Measurements from ENCODE around the gene IL18R1. TPM values are rescaled to one million over a fixed set of nuclear protein-coding genes. Genes with fewer than 3 reads are reported as not detected.

The IL18R1 gene
- total and polyA plus RNA-seq, 9 of the 15 experiments (the other 6 are each of a cell fraction or from before 2014, with no cell fraction given): 0.55 to 10.0 (median 2.5) TPM

GRCh38 chr2:102392096-102392495, 36.5 kb downstream of the IL18R1 start:
- CTCF ChIA-PET (ENCODE audit: low intra/inter-chr PET ratio): interaction anchor here (0.6 kb wide), 1 partner anchor 50 kb away, joined by 3 read pairs; no protein-coding TSS in a partner anchor

GRCh38 chr2:102392942-102393341, 37.3 kb downstream of the IL18R1 start:
- Histone ChIP-seq H3K9me1 (ENCODE audit: control insufficient read depth, insufficient read depth, low read length) (no peaks in the 10 kb centered on the region), H3K9ac (ENCODE audit: insufficient read depth in 1 of 2, low read depth in 2 of 2, low read length in 2 of 2) (no peak overlapping the region), H3K9me3 (replicated peaks; ENCODE audit: control insufficient read depth, insufficient read depth, low read depth, low read length) (no peaks in the 10 kb centered on the region), H3K79me2 (ENCODE audit: control insufficient read depth, insufficient read depth, low read length) (no peaks in the 10 kb centered on the region), H3K27me3 (ENCODE audit: control insufficient read depth in 2 of 2, insufficient read depth in 2 of 2, low read length in 2 of 2) (no peaks in the 10 kb centered on the region), H3K4me3 (no peak overlapping the region), H3K27ac (ENCODE audit: extremely low read depth, low read depth, low read length) (no peak overlapping the region), H4K20me1 (replicated peaks; ENCODE audit: control insufficient read depth, insufficient read depth, low read length) (no peaks in the 10 kb centered on the region), H3K4me2 (ENCODE audit: insufficient read depth, low read length) (no peak overlapping the region), H2AFZ (ENCODE audit: low read depth, low read length) (no peak overlapping the region), H3K36me3 (ENCODE audit: control insufficient read depth, insufficient read depth, low read length) (no peaks in the 10 kb centered on the region), H3K4me1 (replicated peaks in 1 of 2; ENCODE audit: control insufficient read depth in 2 of 2, insufficient read depth in 2 of 2, low read length in 2 of 2) (peaks cover 4 to 7% of the 10 kb centered on the region in 2 experiments; a peak in 4 of 5 replicates)
- ChIA-PET CTCF (ENCODE audit: low intra/inter-chr PET ratio) (no interaction called here), POLR2A (interaction anchor here (0.7 kb wide), 1 partner anchor 53 kb away, joined by 3 read pairs; no protein-coding TSS in a partner anchor)
- no peak for FAIRE-seq
- no TSS peak for BruUV-seq (replicated peaks)
- WGBS (ENCODE audit: insufficient coverage, low coverage, missing lambda C conversion rate): 0% methylated on average over 1 of the region's 1 CpG
- DNase-seq (ENCODE audit: extremely low read depth in 1 of 4, low spot score in 3 of 4): no peak
- in situ Hi-C loops (cut with MboI): no loop called here
- no peak for ATAC-seq
- intact Hi-C loops (cut with micrococcal nuclease): no loop called here
- TF ChIP-seq SNIP1 (IDR thresholded peaks at IDR 0.05; ENCODE audit: low read depth) (no peak), TRIM24 (IDR thresholded peaks at IDR 0.05) (no peak), KDM2B (CRISPR knock-in tag; IDR thresholded peaks at IDR 0.05) (no peak), CEBPG (CRISPR knock-in tag; IDR thresholded peaks at IDR 0.05) (no peak), CEBPG (tag; conservative IDR thresholded peaks at IDR 0.05 in 1 of 2, IDR thresholded peaks at IDR 0.05 in 1 of 2) (peak; percentile 33 to 91; a peak in 3 of 4 replicates), ATF3 (IDR thresholded peaks at IDR 0.05) (peak; percentile 18; the same call in 1 of the 2 replicates), ATF3 (CRISPR knock-in tag; conservative IDR thresholded peaks at IDR 0.05) (no peak), PPARD (CRISPR knock-in tag; IDR thresholded peaks at IDR 0.05) (no peak), ZBTB7A (IDR thresholded peaks at IDR 0.05; ENCODE audit: borderline replicate concordance, control insufficient read depth, low read depth, low read length) (no peak), MCM3 (IDR thresholded peaks at IDR 0.05) (no peak), DACH1 (IDR thresholded peaks at IDR 0.05; ENCODE audit: partially characterized antibody) (no peak)
- TF ChIP-seq, protein P1, sequence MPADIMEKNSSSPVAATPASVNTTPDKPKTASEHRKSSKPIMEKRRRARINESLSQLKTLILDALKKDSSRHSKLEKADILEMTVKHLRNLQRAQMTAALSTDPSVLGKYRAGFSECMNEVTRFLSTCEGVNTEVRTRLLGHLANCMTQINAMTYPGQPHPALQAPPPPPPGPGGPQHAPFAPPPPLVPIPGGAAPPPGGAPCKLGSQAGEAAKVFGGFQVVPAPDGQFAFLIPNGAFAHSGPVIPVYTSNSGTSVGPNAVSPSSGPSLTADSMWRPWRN (IDR thresholded peaks at IDR 0.05; ENCODE audit: low read depth): no peak

More at GRCh38 chr2:102392096-102392495, 36.5 kb downstream of the IL18R1 start:
- 46% methylated on average over 3 of the region's 3 CpGs for WGBS (ENCODE audit: insufficient coverage, low coverage, missing lambda C conversion rate)
- in situ Hi-C loops (cut with MboI): no loop called here
- no peak for TF ChIP-seq ZNF764 (CRISPR knock-in tag; IDR thresholded peaks at IDR 0.05; ENCODE audit: low read depth)
- TF ChIP-seq, protein P2, sequence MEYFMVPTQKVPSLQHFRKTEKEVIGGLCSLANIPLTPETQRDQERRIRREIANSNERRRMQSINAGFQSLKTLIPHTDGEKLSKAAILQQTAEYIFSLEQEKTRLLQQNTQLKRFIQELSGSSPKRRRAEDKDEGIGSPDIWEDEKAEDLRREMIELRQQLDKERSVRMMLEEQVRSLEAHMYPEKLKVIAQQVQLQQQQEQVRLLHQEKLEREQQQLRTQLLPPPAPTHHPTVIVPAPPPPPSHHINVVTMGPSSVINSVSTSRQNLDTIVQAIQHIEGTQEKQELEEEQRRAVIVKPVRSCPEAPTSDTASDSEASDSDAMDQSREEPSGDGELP (CRISPR knock-in tag; IDR thresholded peaks at IDR 0.05; ENCODE audit: borderline replicate concordance): no peak
- peak; percentile 65; the same call in 1 of the 2 replicates for TF ChIP-seq GTF2E2 (tag; IDR thresholded peaks at IDR 0.05)
- no peaks in the 10 kb centered on the region for H3K79me2 ChIP-seq (ENCODE audit: control insufficient read depth, insufficient read depth, low read length)
- H3K27ac ChIP-seq (ENCODE audit: extremely low read depth, low read depth, low read length): no peak overlapping the region
- no peak overlapping the region for H2AFZ ChIP-seq (ENCODE audit: low read depth, low read length)
- no TSS peak for BruUV-seq (replicated peaks)
- no peaks in the 10 kb centered on the region for H3K9me1 ChIP-seq (ENCODE audit: control insufficient read depth, insufficient read depth, low read length)
- no peak overlapping the region for H3K4me2 ChIP-seq (ENCODE audit: insufficient read depth, low read length)
- FAIRE-seq (no peak), DNase-seq (ENCODE audit: extremely low read depth in 1 of 4, low spot score in 3 of 4) (no peak), ATAC-seq (no peak)
- no peaks in the 10 kb centered on the region for H3K9me3 ChIP-seq (replicated peaks; ENCODE audit: control insufficient read depth, insufficient read depth, low read depth, low read length)
- no peaks in the 10 kb centered on the region for H4K20me1 ChIP-seq (replicated peaks; ENCODE audit: control insufficient read depth, insufficient read depth, low read length)
- H3K9ac ChIP-seq (ENCODE audit: insufficient read depth in 1 of 2, low read depth in 2 of 2, low read length in 2 of 2): no peak overlapping the region
- H3K4me3 ChIP-seq: no peak overlapping the region
- H3K36me3 ChIP-seq (ENCODE audit: control insufficient read depth, insufficient read depth, low read length): no peaks in the 10 kb centered on the region
- peaks cover 4 to 7% of the 10 kb centered on the region in 2 experiments; a peak in 4 of 5 replicates for H3K4me1 ChIP-seq (replicated peaks in 1 of 2; ENCODE audit: control insufficient read depth in 2 of 2, insufficient read depth in 2 of 2, low read length in 2 of 2)
- intact Hi-C loops (cut with micrococcal nuclease): no loop called here
- POLR2A ChIA-PET: interaction anchor here (1.0 kb wide), 1 partner anchor 16 kb away, joined by 3 read pairs; no protein-coding TSS in a partner anchor
- H3K27me3 ChIP-seq (ENCODE audit: control insufficient read depth in 2 of 2, insufficient read depth in 2 of 2, low read length in 2 of 2): no peaks in the 10 kb centered on the region

Measured in K562 (cell line).